Astrocyte of the hippocampus (primary cell): ENCODE measurements around the gene NDUFS1.
A peak's percentile ranks its signal among the peaks of the same experiment; 100 is the strongest.
"Not testable (repeated sequence)": the region's sequence is repeated elsewhere in the genome, so short reads cannot be mapped to it uniquely, and the experiment has no call there.

Experiments
- DNase-seq: peaks from one replicate; pipeline ENCODE4 v3.0.0; 2011; ENCODE audit warnings: low read depth, low spot score

The NDUFS1 gene

DNA sequence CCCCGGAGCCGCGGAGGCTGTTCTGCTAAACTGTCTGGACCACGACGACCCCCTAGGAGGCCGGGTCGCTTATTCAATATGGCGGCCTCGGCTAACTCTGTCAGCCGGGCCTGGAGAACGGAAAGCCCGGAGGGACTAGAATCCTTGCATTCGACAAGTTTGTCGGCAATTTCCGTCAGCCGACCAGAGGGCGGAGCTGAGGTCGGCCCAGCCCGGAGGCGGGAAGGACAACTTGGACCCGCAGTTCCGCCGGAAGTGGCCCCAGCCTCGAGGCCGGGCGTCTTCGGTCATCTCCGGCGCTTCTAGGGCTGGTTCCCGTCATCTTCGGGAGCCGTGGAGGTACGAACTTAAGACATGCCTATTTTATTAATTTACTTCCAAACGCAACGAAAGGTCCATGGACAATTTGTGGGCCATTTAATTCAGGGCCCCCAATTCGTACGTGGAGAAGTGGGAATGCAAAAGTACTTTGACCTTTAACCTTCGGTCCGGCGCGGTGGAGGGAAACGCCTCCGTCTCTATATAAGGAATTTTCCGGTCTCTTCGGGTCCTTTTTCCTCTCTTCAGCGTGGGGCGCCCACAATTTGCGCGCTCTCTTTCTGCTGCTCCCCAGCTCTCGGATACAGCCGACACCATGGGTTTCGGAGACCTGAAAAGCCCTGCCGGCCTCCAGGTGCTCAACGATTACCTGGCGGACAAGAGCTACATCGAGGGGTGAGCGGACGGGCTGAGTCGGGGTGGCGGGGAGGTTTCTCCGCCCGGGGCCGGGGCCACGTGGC, at the start of gene NDUFS1, which contains the start of gene EEF1B2:
TSS of gene NDUFS1 (minus strand) at position 99 of the 779 bp plus-strand sequence. CDS start 5,766 bp downstream, outside the sequence.
TSS of gene EEF1B2 (plus strand) at position 550 of the 779 bp plus-strand sequence. CDS start at position 635, 85 bp downstream.
- peak; percentile 99 for DNase-seq

- DNase-seq = no peak
These were observed 49.7 kb upstream of the NDUFS1 start for GRCh38 chr2:206208900-206209299.

- not testable (repeated sequence) for DNase-seq
These were observed 48.1 kb upstream of the NDUFS1 start for GRCh38 chr2:206207316-206207715.

GRCh38 chr2:206204710-206205109, 45.5 kb upstream of the NDUFS1 start:
- DNase-seq = no peak

GRCh38 chr2:206203331-206203730, 44.1 kb upstream of the NDUFS1 start:
- DNase-seq = no peak

- DNase-seq = no peak
These were observed 43.2 kb upstream of the NDUFS1 start for GRCh38 chr2:206202446-206202845.

- no peak for DNase-seq
These were observed 42.0 kb upstream of the NDUFS1 start for GRCh38 chr2:206201075-206201848.

DNA sequence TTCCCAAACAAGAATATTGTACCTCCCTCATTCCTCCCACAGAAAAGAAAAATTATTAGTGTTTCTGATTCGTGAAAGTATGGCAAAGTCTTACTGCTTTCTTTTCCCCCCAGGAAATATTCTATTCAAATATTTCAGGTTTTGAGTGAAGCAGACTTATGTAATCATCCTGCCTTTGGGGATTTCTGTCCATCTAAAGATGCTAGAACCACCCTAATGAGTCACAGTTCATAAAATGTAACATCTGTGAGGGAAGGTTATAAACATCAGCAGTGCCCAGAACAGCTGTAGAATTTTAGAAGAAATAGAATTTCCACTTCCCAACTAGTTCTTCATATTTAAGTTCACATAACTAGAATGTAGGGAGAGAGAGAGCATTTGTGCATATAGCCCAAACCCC, 39.4 kb upstream of the NDUFS1 start:
- no peak for DNase-seq

- DNase-seq = no peak
These were observed 34.6 kb upstream of the NDUFS1 start for GRCh38 chr2:206193671-206194357.

GRCh38 chr2:206192157-206192556, 32.9 kb upstream of the NDUFS1 start:
- DNase-seq = no peak

DNA sequence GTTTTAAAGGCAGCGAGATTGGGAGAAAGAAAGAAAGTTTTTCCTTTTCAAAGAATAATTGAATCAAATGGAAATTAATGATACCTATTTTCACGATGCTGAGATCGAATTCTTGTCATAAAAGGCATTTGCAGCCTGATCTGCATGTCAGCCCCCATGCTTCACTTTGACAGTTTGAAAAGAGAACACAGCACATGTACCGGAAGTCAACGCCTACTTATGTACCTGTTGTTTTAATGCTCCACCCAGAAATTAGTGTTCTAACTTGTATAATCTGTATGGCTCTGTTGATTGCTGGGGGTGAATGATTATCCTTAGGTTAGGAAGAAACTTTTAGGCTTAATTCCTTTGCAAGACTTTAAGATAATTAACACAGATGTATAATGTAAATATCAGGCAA, 31.4 kb upstream of the NDUFS1 start:
- DNase-seq = no peak

- DNase-seq = no peak
These were observed 30.9 kb upstream of the NDUFS1 start for GRCh38 chr2:206190111-206190510.

DNA sequence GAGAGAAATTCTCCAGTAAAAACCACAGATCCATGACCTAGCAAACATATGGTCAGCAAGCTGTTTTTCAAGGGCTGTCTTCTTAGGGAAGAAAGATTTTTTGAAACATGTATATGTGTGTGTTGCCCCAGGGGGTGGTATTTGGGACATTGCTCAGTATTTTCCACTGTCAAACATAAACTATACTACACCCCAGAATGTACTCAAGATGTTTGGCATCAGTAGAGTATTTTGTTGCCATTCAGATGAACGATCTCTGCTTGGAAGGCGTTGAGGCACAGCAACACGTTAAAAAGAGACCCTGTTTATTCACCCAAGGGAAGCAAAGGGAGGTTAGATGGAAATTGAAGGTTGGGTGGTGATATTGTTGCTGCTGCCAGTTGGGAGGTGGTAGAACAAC, 30.4 kb upstream of the NDUFS1 start:
- no peak for DNase-seq

DNA sequence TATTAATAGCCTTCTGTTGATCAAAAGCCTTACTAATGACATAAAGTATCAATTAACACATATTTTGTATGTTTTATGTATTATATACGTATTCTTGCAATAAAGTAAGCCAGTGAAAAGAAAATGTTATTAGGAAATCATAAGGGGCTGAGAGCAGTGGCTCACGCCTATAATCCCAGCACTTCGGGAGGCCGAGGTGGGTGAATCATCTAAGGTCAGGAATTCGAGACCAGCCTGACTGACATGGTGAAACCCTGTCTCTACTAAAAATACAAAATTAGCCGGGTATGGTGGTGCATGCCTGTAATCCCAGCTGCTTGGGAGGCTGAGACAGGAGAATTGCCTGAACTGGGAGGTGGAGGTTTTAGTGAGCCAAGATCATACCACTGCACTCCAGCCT, 22.3 kb upstream of the NDUFS1 start:
- not testable (repeated sequence) for DNase-seq

DNA sequence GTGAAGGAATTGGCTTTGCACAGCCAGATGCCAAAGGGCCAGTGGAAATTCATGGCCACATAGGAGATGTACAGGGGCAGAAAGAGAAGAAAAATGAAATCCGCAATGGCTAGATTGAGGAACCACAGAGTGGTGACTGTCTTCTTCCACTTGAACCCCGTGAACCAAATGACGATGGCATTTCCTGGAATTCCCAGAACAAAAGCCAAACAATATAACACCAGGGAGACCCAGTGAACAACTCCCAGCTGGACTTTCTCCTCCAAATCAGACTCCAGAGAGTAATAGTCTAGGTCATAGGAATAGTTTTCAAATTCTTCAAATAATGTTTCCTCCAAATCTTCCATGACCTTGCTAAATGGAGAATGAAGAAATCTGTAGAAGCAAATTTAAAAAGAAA, 17.7 kb upstream of the NDUFS1 start:
- no peak for DNase-seq

- DNase-seq = peak; percentile 64
These were observed 16.9 kb upstream of the NDUFS1 start for GRCh38 chr2:206176121-206176520.

DNA sequence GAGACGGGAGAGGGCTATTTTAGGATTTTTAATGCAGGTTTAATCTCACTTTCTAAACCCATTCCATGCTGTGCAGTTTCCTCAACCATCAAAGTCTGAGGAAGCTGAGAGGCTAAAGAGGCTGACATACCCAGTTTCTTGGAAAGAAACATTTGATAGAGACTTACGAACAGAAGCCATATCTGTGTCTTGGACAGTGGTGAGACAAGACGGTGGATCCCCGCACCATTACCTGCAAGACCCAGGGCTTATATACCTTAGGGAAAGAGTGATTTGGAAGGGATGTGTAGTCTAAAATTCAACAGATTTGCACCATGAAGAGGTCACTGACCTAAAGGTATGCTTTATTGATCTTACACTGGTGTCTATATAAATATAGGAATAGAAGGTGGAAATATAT, 13.9 kb upstream of the NDUFS1 start:
- DNase-seq = no peak

- DNase-seq = not testable (repeated sequence)
These were observed 12.6 kb upstream of the NDUFS1 start for GRCh38 chr2:206171624-206172397.

GRCh38 chr2:206168230-206168629, 9.0 kb upstream of the NDUFS1 start:
- DNase-seq = not testable (repeated sequence)

DNA sequence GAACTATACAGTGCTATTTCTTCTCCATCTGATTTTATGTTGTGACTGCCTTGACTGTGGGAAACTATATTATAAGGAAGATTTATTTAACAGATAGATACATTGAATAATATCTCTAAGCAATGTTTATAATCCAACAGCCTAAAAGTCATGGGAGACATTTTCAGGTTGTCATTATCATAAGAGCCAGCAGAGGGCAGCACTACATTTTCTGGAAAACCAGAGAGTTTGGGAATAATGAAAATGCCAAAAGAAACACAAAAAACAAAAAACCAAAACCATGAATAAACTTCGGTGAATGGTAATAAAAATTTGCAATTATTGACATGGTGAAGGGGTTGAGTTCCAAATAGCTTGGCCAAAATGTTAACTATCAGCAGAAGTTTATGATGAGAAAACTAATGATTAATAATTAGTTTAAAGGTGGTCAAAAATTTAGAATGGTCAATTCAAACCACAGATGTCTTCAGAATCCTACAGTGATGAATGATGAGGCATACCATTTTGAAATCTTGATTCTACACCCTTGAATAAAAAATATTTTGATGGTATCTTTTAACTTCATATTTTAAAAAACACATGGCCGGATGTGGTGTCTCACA, 5.1 kb upstream of the NDUFS1 start:
- peak; percentile 66 for DNase-seq
